Dendritic cell treated with granulocyte-macrophage colony-stimulating factor and Interleukin-4, amounts not matched to agents 40 ng/mL and 50 ng/mL, for 4 days (primary cell): ENCODE data around the gene THOC6.
"Not testable (repeated sequence)": the region's sequence is repeated elsewhere in the genome, so short reads cannot be mapped to it uniquely, and the experiment has no call there.

Experiments
- H3K27ac Mint-ChIP-seq: one replicate; pipeline ENCODE4 v1.8.0; 2022; ENCODE audit warnings: mild to moderate bottlenecking, mixed read lengths
- H3K27me3 Mint-ChIP-seq: one replicate; pipeline ENCODE4 v1.8.0; 2022; ENCODE audit warnings: mild to moderate bottlenecking, mixed read lengths
- H3K36me3 Mint-ChIP-seq: one replicate; pipeline ENCODE4 v1.8.0; 2022; ENCODE audit warnings: low read depth, mixed read lengths
- H3K4me1 Mint-ChIP-seq: one replicate; pipeline ENCODE4 v1.8.0; 2022; ENCODE audit warnings: low read depth, mixed read lengths
- H3K4me3 Mint-ChIP-seq: one replicate; pipeline ENCODE4 v1.8.0; 2022; ENCODE audit warnings: mild to moderate bottlenecking, moderate library complexity, mixed read lengths
- H3K9me3 Mint-ChIP-seq: one replicate; pipeline ENCODE4 v1.8.0; 2022; ENCODE audit warnings: mixed read lengths
- intact Hi-C: fragments of 100-400 bp; cut with micrococcal nuclease; formaldehyde crosslinking; loops from one replicate; pipeline ENCODE4 v1.15.0; 2022

Gene THOC6

DNA sequence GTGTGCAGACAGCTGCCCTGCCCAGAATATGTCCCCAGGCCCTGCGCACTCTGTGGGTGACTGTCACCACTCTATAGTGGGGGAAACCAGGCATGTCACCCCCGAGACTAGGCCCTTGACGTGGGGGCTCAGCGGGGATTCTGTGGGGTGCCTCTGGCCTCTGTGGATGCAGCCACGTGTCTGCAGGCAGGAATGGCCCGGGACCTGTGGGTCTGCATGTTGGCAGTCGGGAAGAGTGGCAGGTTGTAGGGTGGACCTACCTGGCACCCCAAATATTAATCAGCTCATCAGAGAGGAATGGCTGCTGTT, 42.6 kb downstream of the THOC6 start:
- Mint-ChIP-seq H3K27ac (peak overlapping the region; percentile 39), H3K9me3 (no peaks in the 10 kb centered on the region), H3K4me3 (no peak overlapping the region), H3K36me3 (no peaks in the 10 kb centered on the region), H3K27me3 (peaks cover 2% of the 10 kb centered on the region), H3K4me1 (peaks cover 37% of the 10 kb centered on the region)
- intact Hi-C loops = no loop called here

DNA sequence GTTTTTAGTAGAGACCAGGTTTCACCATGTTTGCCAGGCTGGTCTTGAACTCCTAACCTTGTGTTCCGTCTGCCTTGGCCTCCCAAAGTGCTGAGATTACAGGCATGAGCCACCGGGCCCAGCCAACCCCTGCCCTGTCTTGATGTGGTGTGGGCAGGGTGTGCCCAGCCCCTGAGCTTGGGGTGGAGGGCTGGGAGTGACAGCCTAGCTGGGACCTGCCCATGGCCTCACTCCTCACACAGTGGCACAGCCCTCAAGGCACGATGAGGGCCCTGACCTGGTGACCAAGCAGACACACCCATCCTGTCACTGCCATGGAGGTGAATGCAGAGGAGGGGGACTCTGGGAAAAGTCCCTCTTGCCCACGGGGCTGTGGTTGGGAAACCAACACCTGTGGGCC, 44.7 kb downstream of the THOC6 start:
- Mint-ChIP-seq H3K9me3 (no peaks in the 10 kb centered on the region), H3K4me1 (peaks cover 46% of the 10 kb centered on the region), H3K27ac (peak overlapping the region; percentile 58), H3K4me3 (no peak overlapping the region), H3K36me3 (no peaks in the 10 kb centered on the region), H3K27me3 (peaks cover 3% of the 10 kb centered on the region)
- intact Hi-C loops = no loop called here

DNA sequence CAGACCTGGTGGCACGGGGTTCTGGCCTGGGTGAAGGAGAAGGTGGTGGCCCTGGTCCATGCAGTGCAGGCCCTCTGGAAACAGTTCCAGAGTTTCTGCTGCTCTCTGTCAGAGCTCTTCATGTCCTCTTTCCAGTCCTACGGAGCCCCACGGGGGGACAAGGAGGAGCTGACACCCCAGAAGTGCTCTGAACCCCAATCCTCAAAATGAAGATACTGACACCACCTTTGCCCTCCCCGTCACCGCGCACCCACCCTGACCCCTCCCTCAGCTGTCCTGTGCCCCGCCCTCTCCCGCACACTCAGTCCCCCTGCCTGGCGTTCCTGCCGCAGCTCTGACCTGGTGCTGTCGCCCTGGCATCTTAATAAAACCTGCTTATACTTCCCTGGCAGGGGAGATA, 45.3 kb downstream of the THOC6 start:
- intact Hi-C loops, H3K36me3 Mint-ChIP-seq, H3K27ac Mint-ChIP-seq, H3K9me3 Mint-ChIP-seq, H3K27me3 Mint-ChIP-seq, H3K4me3 Mint-ChIP-seq: not testable (repeated sequence)
- H3K4me1 Mint-ChIP-seq = peaks cover 52% of the 10 kb centered on the region

DNA sequence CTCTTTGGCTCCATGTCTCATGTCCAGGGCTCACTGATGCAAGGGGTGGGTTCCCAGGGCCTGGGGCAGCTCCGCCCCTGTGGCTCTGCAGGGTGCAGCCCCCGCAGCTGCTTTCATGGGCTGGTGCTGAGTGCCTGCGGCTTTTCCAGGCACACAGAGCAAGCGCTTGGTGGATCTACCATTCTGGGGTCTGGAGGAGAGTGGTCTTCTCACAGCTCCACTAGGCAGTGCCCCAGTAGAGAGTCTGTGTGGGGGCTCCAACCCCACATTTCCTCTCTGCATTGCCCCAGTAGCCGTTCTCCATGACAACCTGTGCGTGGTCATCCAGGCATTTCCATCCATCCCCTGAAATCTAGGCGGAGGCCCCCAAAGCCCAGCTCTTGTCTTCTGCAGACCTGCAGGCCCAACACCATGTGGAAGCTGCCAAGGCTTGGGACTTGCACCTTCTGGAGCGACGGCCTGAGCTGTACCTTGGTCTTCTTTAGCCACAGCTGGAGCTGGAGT, 46.8 kb downstream of the THOC6 start:
- Mint-ChIP-seq H3K9me3 (no peaks in the 10 kb centered on the region), H3K4me1 (peaks cover 57% of the 10 kb centered on the region), H3K27ac (no peak overlapping the region), H3K36me3 (no peaks in the 10 kb centered on the region), H3K27me3 (peaks cover 3% of the 10 kb centered on the region), H3K4me3 (no peak overlapping the region)
- intact Hi-C loops = no loop called here

DNA sequence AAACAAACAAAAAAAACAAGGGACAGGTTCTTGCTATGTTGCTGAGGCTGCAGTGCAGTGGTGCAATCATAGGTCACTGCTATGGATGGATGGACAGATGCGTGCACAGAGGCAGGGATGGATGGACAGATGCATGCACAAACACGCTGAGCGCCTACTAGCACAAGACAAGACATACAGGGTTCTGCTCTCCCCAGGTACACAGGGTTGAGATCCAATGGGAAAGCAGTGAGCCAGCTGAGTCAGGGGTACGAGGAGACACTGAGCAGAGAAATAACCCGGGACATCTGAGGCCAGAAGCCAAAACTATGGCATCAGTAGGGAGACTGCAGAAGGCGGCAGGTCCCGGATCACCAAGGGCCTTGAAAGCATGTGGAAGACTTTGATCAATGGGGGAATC, 47.8 kb downstream of the THOC6 start:
- intact Hi-C loops = no loop called here
- H3K4me1 Mint-ChIP-seq = peaks cover 55% of the 10 kb centered on the region
- no peak overlapping the region for H3K27ac Mint-ChIP-seq
- H3K4me3 Mint-ChIP-seq = no peak overlapping the region
- H3K27me3 Mint-ChIP-seq = peaks cover 3% of the 10 kb centered on the region
- H3K9me3 Mint-ChIP-seq = no peaks in the 10 kb centered on the region
- H3K36me3 Mint-ChIP-seq = peaks cover 4% of the 10 kb centered on the region

DNA sequence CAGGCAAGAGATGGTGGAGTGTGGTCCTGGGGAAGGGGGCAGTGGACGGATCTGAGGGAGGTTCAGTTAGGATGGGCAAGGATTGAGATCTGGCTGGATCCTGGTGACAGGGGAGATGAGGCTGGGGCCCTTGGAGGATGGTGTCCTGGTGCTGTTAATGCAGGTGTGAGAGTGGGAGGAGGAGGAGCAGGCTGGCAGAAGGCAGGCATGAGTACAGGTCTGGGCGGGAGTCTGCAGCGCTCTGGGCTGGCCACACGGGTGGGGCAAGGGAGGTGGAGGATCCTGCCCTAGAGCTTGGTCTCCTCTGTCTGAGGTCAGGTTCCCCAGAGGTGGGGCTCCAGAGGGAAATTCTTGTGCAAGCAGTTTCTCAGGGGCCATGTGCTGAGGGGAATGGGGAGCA, 48.3 kb downstream of the THOC6 start:
- H3K9me3 Mint-ChIP-seq, H3K4me3 Mint-ChIP-seq, H3K36me3 Mint-ChIP-seq, intact Hi-C loops, H3K27ac Mint-ChIP-seq, H3K27me3 Mint-ChIP-seq: not testable (repeated sequence)
- peaks cover 52% of the 10 kb centered on the region for H3K4me1 Mint-ChIP-seq

DNA sequence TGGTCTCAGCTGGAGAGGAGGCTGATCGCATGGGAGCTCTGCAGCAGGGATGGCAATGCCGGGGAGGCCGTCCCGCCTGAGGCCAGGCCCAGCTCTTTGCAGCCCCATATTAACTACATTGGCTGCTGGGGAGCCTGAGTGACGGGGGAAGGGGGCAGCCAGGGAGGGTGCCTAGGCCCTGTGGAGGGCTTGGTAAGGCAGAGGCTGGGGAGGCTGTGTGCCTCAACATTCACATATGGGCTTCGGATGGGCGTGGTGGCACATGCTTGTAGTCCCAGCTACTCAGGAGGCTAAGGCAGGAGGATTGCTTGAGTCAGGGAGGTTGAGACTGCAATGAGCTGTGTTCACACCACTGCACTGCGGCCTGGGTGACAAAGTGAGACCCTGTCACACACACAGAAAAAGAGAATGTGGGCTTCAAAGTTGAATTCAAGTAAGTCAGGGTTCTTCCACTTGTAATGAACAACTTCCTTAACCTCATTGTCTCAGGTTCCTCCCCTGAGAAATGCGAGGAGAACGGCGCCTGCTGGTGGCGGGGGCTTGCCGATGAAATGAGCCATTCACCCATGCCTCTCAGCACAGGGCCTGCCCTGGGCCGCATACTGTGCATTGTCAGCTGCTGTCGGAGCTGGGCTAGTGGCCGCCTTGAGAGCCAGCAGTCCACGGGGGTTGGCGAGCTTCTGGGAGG, 48.9 kb downstream of the THOC6 start:
- H3K27me3 Mint-ChIP-seq, H3K9me3 Mint-ChIP-seq, H3K4me3 Mint-ChIP-seq, H3K27ac Mint-ChIP-seq, intact Hi-C loops: not testable (repeated sequence)
- Mint-ChIP-seq H3K36me3 (peaks cover 13% of the 10 kb centered on the region), H3K4me1 (peaks cover 49% of the 10 kb centered on the region)

DNA sequence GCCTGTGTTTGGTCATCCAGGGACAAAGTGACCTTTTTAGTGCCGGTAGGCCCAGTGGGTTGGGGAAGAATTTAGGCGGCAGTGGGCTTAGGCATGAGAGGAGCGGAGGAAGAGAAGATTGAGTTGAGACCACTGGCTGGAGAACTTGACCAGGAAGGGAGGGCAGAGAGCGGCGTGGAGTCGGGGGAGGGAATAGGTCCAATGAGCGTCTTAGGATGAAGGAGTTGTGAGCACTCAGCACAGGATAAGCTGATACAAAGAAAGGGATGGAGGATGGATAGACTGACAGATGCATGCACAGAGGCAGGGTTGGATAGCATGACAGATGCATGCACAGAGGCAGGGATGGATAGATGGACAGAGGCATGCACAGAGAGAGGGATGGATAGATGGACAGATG, 49.6 kb downstream of the THOC6 start:
- intact Hi-C loops = no loop called here
- Mint-ChIP-seq H3K4me3 (no peak overlapping the region), H3K9me3 (no peaks in the 10 kb centered on the region), H3K27ac (no peak overlapping the region), H3K36me3 (peaks cover 21% of the 10 kb centered on the region), H3K4me1 (peaks cover 49% of the 10 kb centered on the region), H3K27me3 (peaks cover 3% of the 10 kb centered on the region)

DNA sequence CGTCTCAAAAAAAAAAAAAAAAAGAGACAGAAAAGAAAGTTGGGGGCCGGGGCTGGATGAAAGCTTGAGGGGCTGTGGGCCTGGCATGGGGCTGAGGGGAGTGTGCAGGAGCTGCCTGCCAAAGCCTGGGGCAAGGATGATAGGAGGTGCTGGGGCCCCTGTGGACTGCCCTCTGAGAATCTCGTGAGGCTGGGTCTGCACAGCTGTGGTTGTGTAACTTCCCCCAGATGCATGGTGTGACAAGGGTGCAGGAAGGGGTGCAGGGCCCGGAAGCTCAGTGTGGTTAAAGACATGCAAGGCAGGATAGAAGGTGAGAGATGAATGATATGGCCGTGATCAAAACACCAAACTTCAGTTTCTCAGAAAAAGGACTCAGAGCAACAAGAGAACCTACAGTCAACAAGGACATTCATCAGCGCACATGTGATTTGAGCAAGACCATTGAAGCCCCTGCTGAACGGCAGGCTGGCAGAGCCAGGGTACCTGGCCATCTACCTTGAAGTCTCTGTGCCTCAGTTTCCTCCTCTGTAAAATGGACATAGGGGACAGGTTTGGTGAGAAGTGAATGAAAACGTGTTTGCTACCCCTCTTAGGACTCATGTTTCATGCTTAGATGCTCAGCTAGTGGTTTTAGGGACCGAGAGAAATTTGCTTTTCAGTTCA, 51.2 kb downstream of the THOC6 start:
- intact Hi-C loops = no loop called here
- Mint-ChIP-seq H3K27me3 (peaks cover 3% of the 10 kb centered on the region), H3K27ac (no peak overlapping the region), H3K4me1 (peaks cover 42% of the 10 kb centered on the region), H3K4me3 (peak overlapping the region; percentile 4), H3K36me3 (peaks cover 31% of the 10 kb centered on the region), H3K9me3 (no peaks in the 10 kb centered on the region)

DNA sequence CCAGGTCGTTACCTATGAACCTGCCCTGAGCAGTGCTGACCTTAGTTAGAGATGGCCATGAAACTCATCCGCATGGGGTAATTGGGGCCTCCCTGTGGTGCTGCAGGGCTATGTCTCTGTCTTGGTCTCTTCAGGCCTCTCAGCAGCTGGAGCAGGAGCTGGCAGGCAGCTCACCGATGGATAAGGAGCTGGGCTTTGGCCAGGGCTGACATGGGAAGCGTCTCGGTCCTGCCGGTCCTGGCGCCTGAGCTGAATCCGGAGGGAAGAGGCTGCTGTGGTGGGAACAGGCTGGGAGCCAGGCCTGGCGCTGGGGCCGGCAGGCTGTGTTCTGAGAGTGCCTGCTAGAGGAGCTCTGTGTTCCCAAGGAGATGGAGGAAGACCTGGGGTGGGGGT, 51.7 kb downstream of the THOC6 start:
- Mint-ChIP-seq H3K27ac (no peak overlapping the region), H3K4me3 (no peak overlapping the region), H3K4me1 (peaks cover 39% of the 10 kb centered on the region), H3K9me3 (no peaks in the 10 kb centered on the region), H3K27me3 (peaks cover 3% of the 10 kb centered on the region), H3K36me3 (peaks cover 36% of the 10 kb centered on the region)
- intact Hi-C loops = no loop called here

DNA sequence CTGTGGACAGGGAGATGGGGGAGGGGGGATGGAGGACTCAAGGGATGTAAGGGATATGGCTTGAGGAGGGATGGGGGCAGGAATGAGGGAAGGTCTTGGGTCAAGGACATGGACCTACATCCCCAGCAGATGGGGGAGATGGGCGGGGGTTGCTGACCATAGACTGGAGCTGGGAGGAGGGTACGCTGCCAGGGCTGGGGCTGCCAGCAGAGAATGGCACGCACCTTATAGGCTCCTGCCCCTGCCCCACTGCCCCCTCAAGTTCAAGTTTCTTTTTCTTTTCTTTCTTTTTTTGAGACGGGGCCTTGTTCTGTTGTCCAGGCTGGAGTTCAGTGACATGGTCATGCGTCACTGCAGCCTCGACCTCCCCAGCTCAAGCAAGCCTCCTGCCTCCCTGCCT, 52.1 kb downstream of the THOC6 start:
- H3K27ac Mint-ChIP-seq, H3K9me3 Mint-ChIP-seq, intact Hi-C loops, H3K4me3 Mint-ChIP-seq, H3K27me3 Mint-ChIP-seq: not testable (repeated sequence)
- peaks cover 39% of the 10 kb centered on the region for H3K4me1 Mint-ChIP-seq
- peaks cover 40% of the 10 kb centered on the region for H3K36me3 Mint-ChIP-seq

DNA sequence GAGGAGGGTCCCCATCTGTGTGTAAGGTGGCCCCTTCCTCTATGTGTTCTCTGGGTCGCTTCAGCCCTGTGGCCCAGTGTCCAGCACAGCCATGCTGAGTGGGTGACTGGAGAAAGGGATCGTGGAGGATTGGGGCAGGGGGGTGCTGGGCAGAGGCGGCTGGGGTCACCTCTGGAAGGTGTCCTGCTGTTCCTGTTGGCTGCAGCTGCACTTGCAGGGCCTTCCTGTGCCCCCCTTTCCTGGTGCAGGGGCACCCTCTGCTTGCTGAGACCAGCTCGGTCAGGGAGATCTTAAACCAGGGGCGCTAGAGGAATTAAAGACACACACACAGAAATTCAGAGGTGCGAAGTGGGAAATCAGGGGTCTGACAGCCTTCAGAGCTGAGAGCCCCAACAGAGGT, 52.7 kb downstream of the THOC6 start:
- intact Hi-C loops = no loop called here
- Mint-ChIP-seq H3K27ac (no peak overlapping the region), H3K4me3 (no peak overlapping the region), H3K36me3 (peaks cover 46% of the 10 kb centered on the region), H3K27me3 (peaks cover 3% of the 10 kb centered on the region), H3K9me3 (no peaks in the 10 kb centered on the region), H3K4me1 (peaks cover 36% of the 10 kb centered on the region)
